CD4-positive, alpha-beta T cell (primary cell): ENCODE measurements around the gene LPP. TPM values are rescaled to one million over a fixed set of nuclear protein-coding genes. Genes with fewer than 3 reads are reported as not detected.

Experiments
- ATAC-seq: fragments of 200-7000 bp; cut with Tn5 transposase; one replicate; pipeline ENCODE4 v1.10.0; 2022; ENCODE audit warnings: mild to moderate bottlenecking; ENCODE audit not compliant: poor library complexity
- CTCF ChIA-PET: fragments of 350-600 bp; sonication (Branson Sonifier 250); formaldehyde crosslinking; loops from one replicate; lab custom pipeline; 2021; ENCODE audit warnings: antibody characterized with exemption, inconsistent platforms; lab: Charles Lee
- POLR2A ChIA-PET: fragments of 350-600 bp; sonication (Branson Sonifier 250); formaldehyde crosslinking; loops from one replicate; lab custom pipeline; 2021; ENCODE audit warnings: antibody characterized with exemption, inconsistent platforms; lab: Charles Lee
- DNase-seq, 14 experiments: peaks; one replicate each; pipeline ENCODE4 v3.0.0-alpha.2; 2013 to 2020; ENCODE audit warnings: mixed read lengths in 2 of 14
- H3K27ac ChIP-seq, 2 donors: one replicate each; pipeline versions ENCODE4 v1.5.1 to v1.7.0; 2013; ENCODE audit warnings: low read length in 2 of 2, low read depth in 1 of 2, mild to moderate bottlenecking in 1 of 2
- H3K27me3 ChIP-seq, 2 experiments: 1 replicate in 1 of 2; 2 replicates in 1 of 2; pipeline versions ENCODE4 v1.6.1 to v1.7.0; 2013; ENCODE audit warnings: low read length in 2 of 2, control low read depth in 1 of 2, mild to moderate bottlenecking in 1 of 2, moderate library complexity in 1 of 2; ENCODE audit not compliant: insufficient read depth in 2 of 2, control insufficient read depth in 1 of 2
- H3K36me3 ChIP-seq: one replicate; pipeline ENCODE4 v1.6.1; 2013; ENCODE audit warnings: low read length, control low read depth; ENCODE audit not compliant: insufficient read depth
- H3K4me1 ChIP-seq: one replicate; pipeline ENCODE4 v1.6.1; 2013; ENCODE audit warnings: low read length, control low read depth; ENCODE audit not compliant: insufficient read depth
- H3K4me3 ChIP-seq: one replicate; pipeline ENCODE4 v1.5.1; 2013; ENCODE audit warnings: mild to moderate bottlenecking, low read length, moderate library complexity
- H3K9me3 ChIP-seq, 2 experiments: 1 replicate in 1 of 2; 2 replicates in 1 of 2; pipeline versions ENCODE4 v1.6.1 to v1.7.0; 2013; ENCODE audit warnings: low read length in 2 of 2, mild to moderate bottlenecking in 2 of 2, control low read depth in 1 of 2, moderate library complexity in 1 of 2; ENCODE audit not compliant: control insufficient read depth in 1 of 2, insufficient read depth in 1 of 2
- H3K27ac Mint-ChIP-seq: one replicate; pipeline ENCODE4 v1.8.0; 2020; ENCODE audit warnings: mixed read lengths
- H3K27me3 Mint-ChIP-seq: one replicate; pipeline ENCODE4 v1.8.0; 2021; ENCODE audit warnings: mixed read lengths
- H3K36me3 Mint-ChIP-seq: one replicate; pipeline ENCODE4 v1.8.0; 2021; ENCODE audit warnings: low read depth, mixed read lengths
- H3K4me1 Mint-ChIP-seq: one replicate; pipeline ENCODE4 v1.8.0; 2021; ENCODE audit warnings: low read depth, mixed read lengths
- H3K4me3 Mint-ChIP-seq: one replicate; pipeline ENCODE4 v1.8.0; 2020; ENCODE audit warnings: mild to moderate bottlenecking, mixed read lengths
- H3K9me3 Mint-ChIP-seq: one replicate; pipeline ENCODE4 v1.8.0; 2020; ENCODE audit warnings: mixed read lengths
- intact Hi-C, 2 experiments: fragments of 100-400 bp; cut with DNase I in 1 of 2; cut with micrococcal nuclease in 1 of 2; formaldehyde crosslinking; loops; one replicate each; pipeline versions ENCODE4 v1.15.1 to v1.9.0; 2023 to 2025; cut with DNase I, micrococcal nuclease
- total RNA-seq, 174 experiments: library from RNA in 2 of 174; stranded (reverse) in 2 of 174; gene quantifications; one replicate each; pipeline ENCODE4 v1.2.3 and lab custom pipeline; 2021 to 2026
- TF ChIP-seq, protein P1 (sequence below): fragments of 200-600 bp; IDR thresholded peaks from one replicate; pipeline ENCODE4 v1.8.0; 2022; ENCODE audit warnings: antibody characterized with exemption, mild to moderate bottlenecking

Gene LPP
- total RNA-seq, 2 experiments from 2014 or later, result 45.6 to 45.9 TPM

DNA sequence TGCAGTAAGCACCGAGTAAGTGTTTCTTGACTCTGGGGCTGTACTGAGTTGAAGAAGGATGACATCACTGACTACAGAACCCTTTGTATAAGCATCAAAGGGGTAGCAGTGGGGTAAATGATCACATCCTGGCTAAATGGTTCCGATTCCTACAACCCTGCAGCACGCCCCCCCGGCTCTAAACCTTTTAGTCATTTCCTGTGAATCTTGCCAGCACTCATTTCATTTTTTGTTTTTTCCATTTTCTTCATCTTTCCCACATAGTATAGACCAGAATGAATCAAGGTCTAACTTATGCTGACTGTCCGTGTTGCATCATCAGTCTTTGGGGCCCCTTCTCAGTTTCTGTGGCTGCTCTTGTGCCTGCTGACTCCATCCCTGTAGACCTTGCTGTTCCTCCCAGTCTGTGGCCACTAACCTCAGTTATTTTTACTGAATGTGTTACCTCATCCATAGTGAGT, 634.7 kb downstream of the LPP start:
- intact Hi-C loops, result loop anchor here in 1 of 2 experiments (5.0 kb wide), 1 partner anchor 1046 kb away; no protein-coding TSS in a partner anchor
- H3K4me3 Mint-ChIP-seq, result no peak overlapping the region

DNA sequence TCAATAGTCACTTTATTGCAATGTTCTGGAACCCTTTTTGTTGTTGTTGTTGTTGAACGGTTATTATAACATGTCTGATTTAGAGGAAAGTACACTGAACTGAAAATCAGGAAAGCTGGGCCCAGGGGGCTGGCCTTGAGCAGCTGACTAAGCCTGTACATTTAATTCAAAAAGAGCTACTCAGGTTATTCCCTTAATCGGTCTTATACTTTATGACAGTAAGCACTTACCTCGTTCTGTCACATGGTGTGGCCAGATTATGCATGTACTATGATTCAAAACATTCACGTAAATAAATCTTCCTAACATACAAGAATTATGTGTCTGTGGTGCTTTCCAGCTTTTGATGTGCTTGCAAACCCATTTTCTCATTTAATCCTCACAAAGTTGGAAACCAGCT, 635.3 kb downstream of the LPP start:
- H3K4me1 Mint-ChIP-seq, result no peaks in the 10 kb centered on the region
- Histone ChIP-seq H3K36me3 (no peaks in the 10 kb centered on the region), H3K27ac (no peak overlapping the region), H3K9me3 (no peaks in the 10 kb centered on the region), H3K4me1 (peaks cover 12% of the 10 kb centered on the region), H3K4me3 (no peak overlapping the region), H3K27me3 (no peaks in the 10 kb centered on the region)
- peak in 1 of 14 experiments; percentile 10 for DNase-seq
- H3K9me3 Mint-ChIP-seq, result no peaks in the 10 kb centered on the region
- no peaks in the 10 kb centered on the region for H3K36me3 Mint-ChIP-seq
- no peak overlapping the region for H3K27ac Mint-ChIP-seq
- no peaks in the 10 kb centered on the region for H3K27me3 Mint-ChIP-seq
- CTCF ChIA-PET, result no interaction called here
- no peak for ATAC-seq
- intact Hi-C loops, result loop anchor here in 1 of 2 experiments (5.0 kb wide), 1 partner anchor 1047 kb away; no protein-coding TSS in a partner anchor
- no peak overlapping the region for H3K4me3 Mint-ChIP-seq
- TF ChIP-seq, protein P1, sequence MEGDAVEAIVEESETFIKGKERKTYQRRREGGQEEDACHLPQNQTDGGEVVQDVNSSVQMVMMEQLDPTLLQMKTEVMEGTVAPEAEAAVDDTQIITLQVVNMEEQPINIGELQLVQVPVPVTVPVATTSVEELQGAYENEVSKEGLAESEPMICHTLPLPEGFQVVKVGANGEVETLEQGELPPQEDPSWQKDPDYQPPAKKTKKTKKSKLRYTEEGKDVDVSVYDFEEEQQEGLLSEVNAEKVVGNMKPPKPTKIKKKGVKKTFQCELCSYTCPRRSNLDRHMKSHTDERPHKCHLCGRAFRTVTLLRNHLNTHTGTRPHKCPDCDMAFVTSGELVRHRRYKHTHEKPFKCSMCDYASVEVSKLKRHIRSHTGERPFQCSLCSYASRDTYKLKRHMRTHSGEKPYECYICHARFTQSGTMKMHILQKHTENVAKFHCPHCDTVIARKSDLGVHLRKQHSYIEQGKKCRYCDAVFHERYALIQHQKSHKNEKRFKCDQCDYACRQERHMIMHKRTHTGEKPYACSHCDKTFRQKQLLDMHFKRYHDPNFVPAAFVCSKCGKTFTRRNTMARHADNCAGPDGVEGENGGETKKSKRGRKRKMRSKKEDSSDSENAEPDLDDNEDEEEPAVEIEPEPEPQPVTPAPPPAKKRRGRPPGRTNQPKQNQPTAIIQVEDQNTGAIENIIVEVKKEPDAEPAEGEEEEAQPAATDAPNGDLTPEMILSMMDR, result no peak
- POLR2A ChIA-PET, result no interaction called here

More for the DNA sequence above, 634.7 kb downstream of the LPP start:
- Mint-ChIP-seq H3K27me3 (no peaks in the 10 kb centered on the region), H3K27ac (no peak overlapping the region), H3K4me1 (no peaks in the 10 kb centered on the region), H3K36me3 (no peaks in the 10 kb centered on the region), H3K9me3 (no peaks in the 10 kb centered on the region)
- TF ChIP-seq, protein P1, result no peak
- ATAC-seq (peak; percentile 97), DNase-seq (peak in 13 of 14 experiments; percentile 2 to 65 (median 38))
- no peaks in the 10 kb centered on the region for H3K9me3 ChIP-seq
- CTCF ChIA-PET, result interaction anchor here (0.9 kb wide), 1 partner anchor 1047 kb away, joined by 3 read pairs; no protein-coding TSS in a partner anchor
- H3K27me3 ChIP-seq, result no peaks in the 10 kb centered on the region
- no peak overlapping the region for H3K27ac ChIP-seq
- no peak overlapping the region for H3K4me3 ChIP-seq
- H3K4me1 ChIP-seq, result peaks cover 12% of the 10 kb centered on the region
- no peaks in the 10 kb centered on the region for H3K36me3 ChIP-seq
- POLR2A ChIA-PET, result interaction anchor here (0.8 kb wide), 1 partner anchor 1046 kb away, joined by 4 read pairs; no protein-coding TSS in a partner anchor

DNA sequence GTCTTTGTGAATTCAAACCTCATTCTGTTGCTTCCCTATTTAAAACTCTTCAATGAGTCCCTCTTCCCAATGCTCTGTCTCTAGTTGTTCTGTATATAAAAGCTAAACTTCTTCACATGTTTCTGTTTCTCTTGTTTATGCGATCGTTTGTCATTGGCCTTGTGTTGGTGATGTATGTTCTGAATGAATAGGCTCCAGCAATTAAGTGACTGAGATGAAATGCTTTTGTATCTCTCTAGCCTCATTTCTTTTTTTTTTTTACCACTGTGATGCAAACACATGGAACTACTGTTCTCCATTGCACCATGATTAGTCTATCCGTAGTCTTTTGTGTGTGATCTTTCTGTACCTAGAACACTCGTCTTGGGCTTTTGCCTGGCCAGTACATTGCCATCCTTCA, 637.4 kb downstream of the LPP start:
- no peaks in the 10 kb centered on the region for H3K4me1 Mint-ChIP-seq
- H3K9me3 ChIP-seq, result no peaks in the 10 kb centered on the region
- ChIA-PET CTCF (interaction anchor here (0.7 to 0.8 kb wide), 2 partner anchors 42 to 461 kb away, joined by 3 to 4 read pairs; no protein-coding TSS in a partner anchor), POLR2A (no interaction called here)
- TF ChIP-seq, protein P1, result no peak
- intact Hi-C loops, result no loop called here
- peaks cover 12% of the 10 kb centered on the region for H3K4me1 ChIP-seq
- no peak overlapping the region for H3K27ac ChIP-seq
- no peak overlapping the region for H3K27ac Mint-ChIP-seq
- ATAC-seq (no peak), DNase-seq (no peak)
- no peak overlapping the region for H3K4me3 Mint-ChIP-seq
- no peaks in the 10 kb centered on the region for H3K9me3 Mint-ChIP-seq
- H3K36me3 ChIP-seq, result no peaks in the 10 kb centered on the region
- no peak overlapping the region for H3K4me3 ChIP-seq
- no peaks in the 10 kb centered on the region for H3K27me3 Mint-ChIP-seq
- H3K27me3 ChIP-seq, result no peaks in the 10 kb centered on the region
- no peaks in the 10 kb centered on the region for H3K36me3 Mint-ChIP-seq
